HT-29 (cell line): ENCODE measurements around the gene SP9. TPM values are rescaled to one million over a fixed set of nuclear protein-coding genes. Genes with fewer than 3 reads are reported as not detected.

Experiments used
- DNase-seq: peaks from one replicate; pipeline ENCODE4 v3.0.0-alpha.2; 2015; ENCODE audit warnings: low spot score
- total RNA-seq: library from RNA; depleted of rRNA; stranded (reverse); fragments of >200 nt; shearing (Covaris generic); gene quantifications from 2 replicates; pipeline ENCODE4 v1.2.3, GENCODE V29; 2014

Gene SP9
- total RNA-seq, 1 experiment from 2014 or later, result not detected

DNA sequence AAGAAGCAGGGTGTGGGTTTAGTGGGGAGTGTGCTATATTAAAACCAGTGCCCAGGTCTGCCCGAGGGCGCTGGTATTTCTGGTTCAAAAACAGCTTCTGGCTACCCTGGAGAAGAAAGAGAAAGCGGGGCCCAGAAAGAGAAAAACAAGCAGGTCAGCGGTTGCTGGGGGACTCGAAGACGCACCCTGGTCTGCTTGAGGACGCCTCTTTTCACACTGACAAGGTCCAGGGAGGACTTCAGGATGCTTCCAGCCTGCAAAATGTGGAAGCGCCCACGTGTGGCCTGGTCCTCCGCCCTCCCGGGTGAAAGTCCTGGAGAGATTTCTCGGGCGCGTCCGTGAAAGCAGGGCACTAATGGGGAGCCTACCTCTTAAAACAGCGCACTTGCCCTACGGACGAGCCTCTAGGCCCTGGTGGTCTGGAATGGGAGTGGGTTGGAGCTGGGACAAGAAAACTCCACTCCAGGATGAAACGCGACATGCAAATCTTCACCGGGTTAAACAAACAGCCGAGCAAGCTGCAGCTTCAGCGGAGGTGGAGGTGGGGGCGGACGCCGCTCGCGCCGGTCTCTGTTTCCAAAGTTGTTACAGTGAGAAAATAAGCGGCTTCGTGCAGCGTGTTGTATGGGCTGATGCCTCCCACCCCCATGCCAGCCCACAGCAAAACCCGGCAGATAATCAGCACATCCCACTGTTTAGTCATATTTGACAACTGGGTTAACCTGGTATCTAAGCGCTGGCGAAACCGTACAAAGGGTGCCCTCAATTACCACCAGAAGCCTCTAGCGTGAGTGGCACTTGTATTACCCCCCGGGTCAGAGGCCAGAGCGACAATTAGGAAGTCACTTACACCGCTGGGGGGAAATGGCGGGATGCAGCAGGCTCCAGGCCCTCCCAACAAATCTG, 1.1 kb upstream of the SP9 start:
- DNase-seq, result no peak

DNA sequence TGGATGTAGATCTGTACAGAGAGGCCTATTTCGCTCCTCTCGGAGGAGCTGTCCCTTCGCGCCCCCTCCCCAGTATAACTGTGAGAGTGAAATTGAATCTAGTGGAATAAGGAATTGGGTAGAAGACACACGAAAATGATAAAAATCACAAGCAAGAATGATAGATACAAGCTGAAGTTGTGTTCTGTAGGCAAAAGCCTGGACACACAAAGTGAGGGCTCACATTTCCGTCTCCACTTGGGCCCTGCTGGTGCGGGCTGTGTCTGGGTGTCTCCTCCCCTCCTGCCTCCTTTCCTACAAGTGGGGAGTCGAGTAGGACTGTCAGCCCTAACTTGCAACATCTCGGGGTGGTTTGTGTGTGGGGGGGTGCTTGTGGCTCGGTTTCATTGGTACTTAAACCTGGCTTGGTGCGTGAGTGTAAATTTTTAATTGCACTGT, 457 bp upstream of the SP9 start:
- DNase-seq, result no peak

DNA sequence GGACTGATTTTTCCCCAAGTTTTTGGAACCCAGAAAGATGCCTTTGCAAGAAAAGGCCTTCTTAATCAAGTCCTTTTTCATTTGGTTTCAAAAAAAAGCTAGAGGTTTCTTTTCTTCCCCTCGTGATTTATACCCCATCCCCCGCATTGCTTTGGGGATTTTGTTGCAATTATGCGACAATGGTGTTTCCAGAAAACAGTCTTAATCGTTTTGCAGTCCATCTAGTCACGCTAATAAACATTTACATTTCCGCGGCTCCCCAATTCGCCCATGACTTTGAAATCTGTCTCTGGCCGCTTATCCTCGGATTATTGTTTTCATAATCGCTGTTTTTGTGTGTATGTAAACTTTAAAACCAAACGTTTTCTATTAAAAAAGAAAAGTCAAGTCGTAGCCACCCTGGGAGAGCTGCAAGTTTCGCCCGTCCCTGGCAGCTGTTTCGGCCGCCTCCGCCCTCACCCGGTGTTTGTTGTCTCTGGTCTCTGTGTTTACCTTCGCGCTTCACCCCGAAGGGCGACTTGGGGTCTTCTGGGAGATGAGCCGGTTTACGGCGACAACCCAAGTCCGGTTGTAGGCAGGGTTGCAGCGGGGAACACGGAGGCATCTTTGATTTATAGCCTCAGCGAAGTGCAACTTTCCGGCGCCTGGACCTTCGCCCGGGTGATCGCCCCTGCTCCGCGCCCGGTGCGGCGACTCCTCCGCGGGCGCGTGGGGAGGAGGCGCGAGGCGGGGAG, 667 bp downstream of the SP9 start:
- DNase-seq, result no peak

DNA sequence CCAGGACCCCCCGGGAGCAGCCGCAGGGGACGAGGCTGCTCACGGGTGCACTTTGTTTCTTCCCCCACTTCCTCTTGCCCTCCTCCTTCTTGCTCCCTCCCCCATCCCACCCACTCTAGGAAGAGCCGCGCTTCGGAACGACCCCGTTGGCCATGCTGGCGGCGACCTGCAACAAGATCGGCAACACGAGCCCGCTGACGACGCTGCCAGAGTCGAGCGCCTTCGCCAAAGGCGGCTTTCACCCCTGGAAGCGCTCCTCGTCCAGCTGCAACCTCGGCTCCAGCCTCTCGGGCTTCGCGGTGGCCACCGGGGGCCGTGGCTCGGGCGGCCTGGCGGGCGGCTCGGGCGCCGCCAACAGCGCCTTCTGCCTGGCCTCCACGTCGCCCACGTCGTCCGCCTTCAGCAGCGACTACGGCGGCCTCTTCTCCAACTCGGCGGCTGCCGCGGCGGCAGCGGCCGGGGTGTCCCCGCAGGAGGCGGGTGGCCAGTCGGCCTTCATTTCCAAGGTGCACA, 1.3 kb downstream of the SP9 start:
- no peak for DNase-seq

DNA sequence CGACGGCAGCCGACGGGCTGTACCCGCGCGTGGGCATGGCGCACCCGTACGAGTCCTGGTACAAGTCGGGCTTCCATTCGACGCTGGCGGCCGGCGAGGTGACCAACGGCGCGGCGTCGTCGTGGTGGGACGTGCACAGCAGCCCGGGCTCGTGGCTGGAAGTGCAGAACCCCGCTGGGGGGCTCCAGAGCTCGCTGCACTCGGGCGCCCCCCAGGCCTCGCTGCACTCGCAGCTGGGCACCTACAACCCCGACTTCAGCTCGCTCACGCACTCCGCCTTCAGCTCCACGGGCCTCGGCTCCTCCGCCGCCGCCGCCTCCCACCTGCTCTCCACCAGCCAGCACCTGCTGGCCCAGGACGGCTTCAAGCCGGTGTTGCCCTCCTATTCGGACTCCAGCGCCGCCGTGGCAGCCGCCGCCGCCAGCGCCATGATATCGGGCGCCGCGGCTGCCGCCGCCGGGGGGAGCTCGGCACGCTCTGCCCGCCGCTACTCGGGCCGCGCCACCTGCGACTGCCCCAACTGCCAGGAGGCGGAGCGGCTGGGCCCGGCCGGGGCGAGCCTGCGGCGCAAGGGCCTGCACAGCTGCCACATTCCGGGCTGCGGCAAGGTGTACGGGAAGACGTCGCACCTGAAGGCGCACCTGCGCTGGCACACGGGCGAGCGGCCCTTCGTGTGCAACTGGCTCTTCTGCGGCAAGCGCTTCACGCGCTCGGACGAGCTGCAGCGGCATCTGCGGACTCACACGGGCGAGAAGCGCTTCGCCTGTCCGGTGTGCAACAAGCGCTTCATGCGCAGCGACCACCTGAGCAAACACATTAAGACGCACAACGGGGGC, 2.0 kb downstream of the SP9 start:
- no peak for DNase-seq

DNA sequence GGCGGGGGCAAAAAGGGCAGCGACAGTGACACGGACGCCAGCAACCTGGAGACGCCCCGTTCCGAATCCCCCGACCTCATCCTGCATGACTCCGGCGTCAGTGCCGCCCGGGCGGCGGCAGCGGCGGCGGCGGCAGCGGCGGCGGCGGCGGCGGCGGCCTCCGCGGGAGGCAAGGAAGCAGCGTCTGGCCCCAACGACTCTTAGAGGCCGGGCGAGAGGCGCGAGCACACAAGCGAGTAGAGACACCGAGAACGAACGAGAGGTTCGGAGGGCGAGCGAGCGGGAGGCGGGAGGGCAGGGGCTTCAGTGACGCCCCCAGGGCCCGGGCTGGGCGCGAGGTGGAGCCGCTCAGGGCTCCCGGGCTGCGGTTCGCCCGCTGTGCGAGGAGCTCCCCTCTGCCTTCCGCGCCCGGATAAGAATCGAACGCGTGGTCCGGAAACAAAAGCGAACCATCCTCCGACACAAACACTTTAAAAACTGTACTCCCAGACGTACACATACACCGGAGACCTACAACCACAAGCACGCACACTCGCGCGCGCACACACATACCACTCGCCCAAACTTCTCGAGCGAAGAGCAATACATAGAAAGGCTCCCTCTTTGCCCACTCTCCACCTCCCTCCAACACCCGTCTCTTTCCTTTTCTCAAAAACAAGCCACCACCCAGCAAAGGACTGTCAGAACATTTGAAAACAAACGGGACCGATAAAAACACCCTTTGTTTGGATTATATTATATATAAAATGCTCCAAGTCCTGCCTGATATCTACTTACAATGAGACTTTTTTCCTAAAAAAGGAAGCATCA, 2.8 kb downstream of the SP9 start:
- DNase-seq, result no peak

DNA sequence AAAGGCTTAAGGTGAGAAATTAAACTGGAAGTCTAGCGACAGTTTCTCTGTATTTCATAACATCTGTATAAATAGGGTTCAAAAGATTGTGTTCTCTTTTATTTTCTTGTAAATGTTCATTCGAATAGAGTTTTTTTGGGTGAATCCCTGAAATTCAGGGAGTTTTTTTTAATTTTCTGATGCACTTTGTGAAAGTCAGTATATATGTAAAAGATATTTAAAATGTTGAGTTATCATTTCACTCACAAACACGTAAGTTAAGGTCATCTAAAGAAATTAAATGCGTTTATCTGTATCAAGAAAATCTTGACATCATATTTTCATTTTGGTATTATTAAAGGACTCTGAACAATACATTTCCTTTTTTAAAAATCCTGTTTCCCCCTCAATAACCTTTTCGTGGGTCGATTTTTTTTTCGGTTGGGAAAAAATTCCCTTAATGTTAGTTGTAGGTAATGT, 3.4 kb downstream of the SP9 start:
- DNase-seq, result no peak

DNA sequence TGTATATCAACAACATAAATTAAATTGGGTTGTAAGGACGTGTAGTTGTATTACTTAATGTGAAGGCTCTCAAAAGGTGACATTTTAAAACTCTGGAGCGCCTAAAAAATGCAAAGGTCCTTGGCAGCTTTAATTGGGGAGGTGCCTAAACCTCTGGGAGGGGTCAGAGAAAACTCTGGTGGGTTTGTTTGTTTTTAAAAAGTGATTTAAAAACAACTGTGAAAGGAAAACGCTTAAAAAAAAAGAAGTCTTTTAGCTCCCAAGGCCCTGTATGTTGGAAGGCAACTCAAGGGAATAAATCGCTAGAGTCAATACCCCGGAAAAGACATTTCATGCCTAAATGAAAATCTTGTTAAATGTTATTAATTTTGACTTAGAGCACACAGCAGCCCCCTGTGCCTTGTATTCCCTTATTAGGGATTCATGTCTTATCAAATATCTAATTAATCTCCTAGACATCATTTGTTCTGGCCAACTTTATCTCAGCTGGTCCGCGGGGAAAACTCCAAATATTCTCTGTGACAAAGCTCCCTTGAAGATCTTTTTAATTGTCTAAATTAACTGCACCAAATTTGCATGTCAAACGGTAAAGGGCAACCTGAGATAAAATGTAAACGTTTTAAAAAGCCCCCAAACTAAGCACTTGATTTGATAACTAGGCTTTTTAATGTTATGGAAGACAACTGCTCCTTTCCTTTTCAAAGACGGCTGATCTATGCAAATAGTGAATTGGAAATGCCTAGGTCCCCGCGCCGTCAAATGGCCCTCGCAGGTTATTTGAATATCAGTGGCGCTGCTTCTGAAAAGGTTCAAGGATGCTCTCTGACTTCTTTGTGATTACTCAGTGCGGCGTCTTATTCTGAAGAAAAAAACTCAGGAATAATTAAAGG, 4.2 kb downstream of the SP9 start:
- no peak for DNase-seq

DNA sequence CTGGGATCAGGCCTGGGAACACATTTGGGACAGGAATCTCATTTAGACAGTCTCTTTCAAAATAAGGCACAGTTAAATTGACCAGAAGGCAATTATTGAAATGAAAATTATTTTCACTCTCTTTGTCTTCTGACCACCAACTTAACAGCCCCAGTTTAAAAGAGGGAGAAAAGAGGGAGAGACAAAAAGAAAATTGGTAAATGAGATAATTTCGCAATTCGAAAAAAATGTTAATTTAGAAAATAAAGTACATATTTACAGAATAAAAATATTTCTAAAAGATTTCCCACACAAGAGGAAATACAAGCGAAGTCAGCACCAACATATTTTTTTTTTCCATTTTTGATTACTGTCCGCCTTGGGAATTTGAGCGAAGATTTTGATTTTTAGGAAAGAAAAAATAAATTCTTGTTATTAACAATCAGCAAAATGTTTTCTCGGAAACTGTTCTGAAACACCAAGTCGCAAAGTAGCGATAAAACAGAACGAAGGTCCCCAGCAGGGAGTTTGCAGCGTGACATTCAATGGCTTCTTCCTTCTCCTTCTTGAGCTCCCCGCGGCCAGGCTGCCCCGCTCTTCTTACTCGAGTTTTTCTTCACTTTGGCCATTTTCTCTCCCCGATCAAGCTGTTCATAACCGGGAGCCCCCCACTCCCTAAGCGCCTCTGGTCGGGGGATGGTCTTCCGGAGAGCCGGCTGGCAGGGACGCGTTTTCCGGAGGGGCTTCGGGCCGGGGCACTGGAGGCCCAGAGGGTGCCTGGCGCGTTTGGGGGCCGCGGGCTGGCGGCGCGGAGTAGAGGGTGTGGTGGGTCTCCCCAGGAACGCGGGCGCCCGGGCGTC, 5.0 kb downstream of the SP9 start:
- DNase-seq, result no peak

DNA sequence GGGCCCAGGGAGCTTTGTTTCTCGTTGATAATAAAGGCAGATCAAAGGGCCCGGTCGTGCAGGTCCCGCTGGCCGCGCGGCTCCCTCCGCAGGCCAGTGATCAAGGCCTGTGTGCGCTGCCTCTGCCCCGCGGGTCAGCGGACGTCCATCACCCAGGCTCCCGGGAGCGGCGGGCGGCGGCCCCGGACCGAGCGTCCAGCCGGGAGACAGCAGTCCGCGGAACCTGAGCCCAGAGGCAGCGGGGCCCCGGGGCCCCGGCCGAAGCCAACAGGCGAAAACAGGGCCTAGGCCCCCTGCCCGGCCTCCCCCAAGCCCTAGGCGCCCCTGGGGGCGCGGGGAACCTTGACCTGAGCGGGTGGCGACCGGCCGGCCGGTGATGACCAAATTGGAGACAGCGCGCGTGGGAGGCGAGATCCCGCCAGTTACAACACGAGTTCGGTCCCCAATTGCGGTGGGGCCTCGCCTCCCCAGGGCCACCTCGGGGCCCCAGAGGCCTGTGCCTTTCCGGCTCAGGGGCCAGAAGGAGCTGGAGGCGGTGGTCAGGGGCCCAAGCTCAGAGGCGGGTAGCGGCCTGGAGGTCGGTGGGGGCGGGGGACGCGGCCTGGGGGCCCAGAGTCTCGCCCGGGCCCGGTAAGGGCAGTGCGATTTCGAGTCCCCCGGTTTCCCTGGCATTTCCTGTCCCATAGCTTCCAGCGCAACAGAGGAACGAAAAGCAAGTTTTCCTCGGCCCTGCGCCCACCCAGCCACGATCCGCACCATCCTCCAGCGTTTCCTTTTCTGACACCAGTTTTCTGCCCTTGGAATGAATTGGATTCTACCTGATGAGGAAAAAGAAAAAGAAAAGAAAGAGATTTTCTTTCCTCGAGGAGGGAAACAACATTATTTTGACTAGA, 5.9 kb downstream of the SP9 start:
- no peak for DNase-seq

DNA sequence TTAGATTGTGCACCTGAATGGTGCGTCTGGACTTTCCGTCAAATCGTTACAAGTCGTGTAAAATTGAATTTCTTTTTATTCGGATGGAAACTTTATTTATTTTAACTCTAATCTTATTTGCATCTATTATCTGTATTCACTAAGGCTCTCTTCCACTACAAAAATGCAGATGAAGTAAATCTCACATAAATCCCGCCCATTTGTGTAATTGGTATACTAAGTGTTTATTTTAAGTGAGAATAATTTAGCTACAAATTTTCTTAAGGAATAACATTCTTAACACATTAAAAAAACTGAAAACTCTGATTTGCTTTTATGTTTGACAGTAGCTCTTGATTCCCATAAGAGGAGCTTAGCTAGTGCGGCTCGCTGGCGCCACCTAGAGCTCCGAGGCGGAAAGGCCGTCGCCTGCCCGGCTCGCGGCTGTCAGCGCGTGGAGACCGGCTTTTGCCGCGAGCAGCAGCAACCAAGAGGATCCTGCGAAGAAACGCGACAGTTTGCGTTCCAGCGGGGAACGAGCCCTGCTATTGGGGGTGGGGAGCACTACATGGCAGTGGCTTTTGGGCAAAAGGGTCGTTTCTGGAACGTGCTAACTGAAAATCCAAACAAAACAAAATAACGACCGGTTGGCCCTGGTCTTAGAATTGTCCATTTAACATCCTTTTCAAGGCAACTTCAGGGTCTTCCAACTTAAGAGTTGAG, 6.7 kb downstream of the SP9 start:
- DNase-seq, result peak; percentile 90

DNA sequence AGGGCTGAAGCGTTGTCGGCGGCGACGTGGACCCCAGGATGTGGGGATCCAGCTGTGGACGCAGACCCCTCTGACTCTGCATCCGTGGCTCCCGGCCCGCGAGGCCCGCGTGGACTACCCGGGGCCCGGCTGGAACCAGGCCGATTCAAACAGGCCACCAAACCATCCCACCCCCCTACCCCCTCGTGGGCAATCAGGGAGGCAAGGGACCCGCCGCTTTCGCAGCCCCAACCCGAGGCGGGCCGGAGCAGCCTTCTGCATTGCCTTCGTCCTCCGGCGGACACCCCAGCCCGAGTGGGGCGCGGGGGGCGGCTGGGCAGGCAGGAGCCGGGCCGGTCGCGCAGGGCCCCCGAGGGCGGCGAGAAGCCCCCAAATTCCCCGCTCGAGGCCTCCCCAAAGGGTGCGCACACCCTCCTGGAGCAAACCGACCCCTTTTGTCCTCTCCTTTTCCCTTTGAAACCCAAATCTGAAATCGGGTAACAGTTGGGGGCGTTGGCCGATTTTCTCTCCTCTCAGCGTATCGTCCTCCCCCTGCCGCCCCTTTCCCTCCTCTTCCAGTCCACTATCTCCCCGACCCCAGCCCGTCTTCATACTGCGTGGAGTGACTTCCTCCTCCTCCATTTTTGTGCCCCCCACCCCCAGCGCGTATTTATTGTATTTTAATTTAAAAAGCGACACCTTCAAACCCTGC, 7.4 kb downstream of the SP9 start:
- DNase-seq, result no peak

DNA sequence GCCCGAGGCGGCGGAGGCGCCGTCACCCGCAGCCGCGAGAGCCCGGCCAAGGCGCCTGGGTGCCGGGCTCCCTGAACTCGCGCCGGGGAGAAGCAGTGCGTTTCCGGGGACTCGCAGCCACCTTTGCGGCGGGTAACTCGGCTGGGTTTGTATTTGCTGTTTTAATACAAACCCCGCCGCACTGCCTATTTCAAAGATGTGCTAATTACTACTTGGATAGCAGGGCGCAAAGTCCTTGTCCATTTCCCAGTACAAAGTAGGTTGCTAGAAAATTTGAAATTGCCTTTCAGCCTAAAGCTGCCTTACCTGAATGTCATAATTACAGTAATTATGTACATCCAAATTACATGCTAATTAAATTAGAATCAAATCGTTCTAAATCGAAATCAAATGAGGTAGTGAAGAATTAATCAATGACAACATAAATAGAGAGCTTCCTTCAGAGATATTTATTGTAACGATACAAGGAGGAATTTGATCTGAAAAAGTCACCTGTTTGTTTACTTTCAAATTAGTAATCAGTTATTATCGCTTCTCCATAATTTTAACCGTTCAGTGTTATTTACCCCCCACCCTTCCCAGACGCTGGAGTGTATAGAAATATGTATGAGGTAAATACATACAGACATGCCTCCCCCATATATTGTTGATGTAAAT, 8.1 kb downstream of the SP9 start:
- no peak for DNase-seq

DNA sequence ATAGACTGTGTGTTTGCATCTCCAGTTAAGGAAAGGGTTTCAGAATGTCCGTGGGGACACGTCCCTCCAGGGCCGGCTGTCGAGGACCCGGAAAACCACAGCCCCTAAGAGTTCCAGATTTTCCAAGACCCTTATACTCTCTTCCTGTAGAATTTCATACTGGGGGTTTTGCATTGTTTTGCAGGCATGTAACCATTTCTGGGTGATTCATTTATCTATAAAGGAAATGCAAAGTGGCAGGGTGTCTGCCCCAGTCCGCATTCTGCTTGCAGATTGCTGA, 8.5 kb downstream of the SP9 start:
- no peak for DNase-seq

DNA sequence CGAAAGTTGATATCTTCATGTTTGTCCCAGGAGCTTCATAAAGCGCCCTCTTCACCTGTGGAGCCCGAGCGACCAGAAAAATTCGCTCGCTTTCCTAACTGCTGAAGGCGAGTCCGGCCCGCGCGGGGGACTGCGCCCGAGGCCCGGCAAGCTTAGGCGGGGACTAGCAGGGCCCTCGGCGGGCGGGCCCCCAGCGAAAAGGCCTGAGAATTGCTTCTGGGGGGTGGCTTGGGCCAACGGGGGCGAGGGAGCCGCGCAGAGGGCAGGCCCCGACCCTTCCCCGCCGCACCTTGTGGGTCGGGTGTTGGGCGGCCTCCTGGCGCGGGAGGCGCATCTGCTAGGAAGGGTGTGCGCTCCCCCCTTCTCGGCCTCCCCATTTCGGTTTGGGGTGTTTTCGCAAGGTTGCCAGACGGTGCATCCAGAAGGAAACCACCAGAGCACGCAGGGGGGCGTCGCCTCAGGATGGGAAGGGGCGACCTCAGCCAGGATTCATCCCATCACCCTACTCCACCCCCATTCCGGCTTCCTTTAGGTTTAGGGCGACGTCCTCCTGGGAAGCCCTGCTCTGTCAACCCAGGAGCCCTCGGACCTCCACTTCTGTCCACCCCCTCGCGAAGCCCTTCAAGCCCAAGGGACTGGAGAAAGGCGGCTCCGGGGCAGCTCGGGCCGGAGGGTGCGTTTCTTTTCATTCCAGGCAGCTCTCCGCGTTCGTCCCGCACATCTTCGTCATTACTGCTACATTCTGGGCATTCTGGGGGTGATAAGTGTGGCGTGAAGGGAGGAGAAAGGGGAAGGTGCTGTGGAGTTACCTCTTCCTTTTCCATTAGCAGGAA, 9.1 kb downstream of the SP9 start:
- no peak for DNase-seq
